NK-92 (cell line): ENCODE data around the gene C4orf17.
A peak's percentile ranks its signal among the peaks of the same experiment; 100 is the strongest.

Experiments
- DNase-seq: peaks from one replicate; lab custom pipeline; 2025; ENCODE audit not compliant: unreplicated experiment; lab: John Stamatoyannopoulos, UW

The C4orf17 gene

GRCh38 chr4:99536848-99537247 is 26.0 kb downstream of the C4orf17 start:
- no peak for DNase-seq

- DNase-seq, result no peak
Measured at GRCh38 chr4:99537674-99538073, 26.9 kb downstream of the C4orf17 start.

DNA sequence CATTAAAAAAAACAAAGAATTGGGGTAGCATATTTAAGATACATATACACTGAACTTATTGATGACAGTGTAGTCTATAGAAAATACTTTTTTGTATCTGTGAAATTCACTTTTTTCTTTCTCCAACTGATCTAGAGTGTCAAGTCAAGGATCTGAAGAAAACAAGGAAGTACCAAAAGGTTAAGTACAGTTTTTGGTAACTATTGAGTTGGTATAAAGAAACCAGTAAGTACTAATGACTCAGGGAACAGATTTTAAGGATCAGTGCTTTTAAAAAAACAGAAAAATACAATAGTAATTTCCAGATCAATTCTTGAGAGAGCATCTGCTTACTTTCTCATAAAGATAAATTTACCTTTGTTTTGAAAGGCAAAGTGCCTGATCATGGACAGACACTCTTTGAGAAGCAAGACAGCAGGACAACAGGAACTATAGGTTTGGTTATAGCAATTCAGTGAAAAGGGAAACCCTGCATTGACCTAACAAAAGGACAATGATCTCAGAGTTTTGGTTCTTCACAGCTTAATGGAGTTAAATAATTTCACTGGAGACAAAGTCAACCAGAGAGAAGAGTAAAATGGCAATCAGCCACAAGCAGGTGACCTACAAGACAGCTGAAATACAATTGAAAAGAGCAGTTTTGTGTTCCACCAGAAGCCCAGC is 29.6 kb downstream of the C4orf17 start:
- no peak for DNase-seq

DNA sequence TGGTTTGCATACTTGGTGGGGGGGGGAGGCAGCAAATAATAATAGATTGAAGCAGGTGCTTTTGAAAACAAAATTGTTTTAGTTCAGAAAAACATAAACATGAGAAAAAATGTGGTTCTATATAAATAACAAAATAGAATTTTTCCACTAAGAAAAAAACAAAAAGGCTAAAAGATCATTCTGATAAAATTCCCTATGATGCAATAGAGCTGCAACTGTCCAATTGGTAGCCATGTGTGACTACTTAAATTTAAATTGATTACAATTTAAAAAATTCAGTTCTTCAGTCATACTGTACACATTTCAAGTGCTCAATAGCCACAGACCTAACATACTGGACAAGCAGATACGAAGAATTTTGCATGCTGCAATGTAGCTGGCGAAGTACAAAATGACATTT is 42.1 kb downstream of the C4orf17 start:
- no peak for DNase-seq

- DNase-seq, result peak; percentile 81
Measured at GRCh38 chr4:99563310-99564186, 52.7 kb downstream of the C4orf17 start, which contains the start of gene TRMT10A. TRMT10A (minus strand) TSS chr4:99564039; CDS start chr4:99559338, 4,701 bp downstream.

DNA sequence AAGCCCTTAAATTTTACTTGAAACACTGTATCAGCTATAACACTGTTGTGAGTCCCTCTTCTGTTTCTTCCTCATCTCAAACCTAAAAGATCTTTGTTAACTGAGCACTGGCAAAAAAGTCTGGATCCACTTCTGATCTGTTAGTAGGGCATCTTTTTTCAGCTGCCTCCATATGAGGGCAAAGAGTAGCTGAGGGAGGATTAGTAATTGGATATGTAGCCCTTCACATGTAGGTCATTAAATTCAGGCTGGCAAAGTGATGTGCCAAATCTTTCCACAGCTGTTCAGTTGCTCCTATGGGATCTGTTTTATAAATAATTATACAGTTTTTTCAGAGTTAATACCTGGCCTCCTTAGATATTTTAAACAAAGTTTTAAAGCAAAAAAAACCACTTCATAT is 54.1 kb downstream of the C4orf17 start:
- DNase-seq, result no peak

DNA sequence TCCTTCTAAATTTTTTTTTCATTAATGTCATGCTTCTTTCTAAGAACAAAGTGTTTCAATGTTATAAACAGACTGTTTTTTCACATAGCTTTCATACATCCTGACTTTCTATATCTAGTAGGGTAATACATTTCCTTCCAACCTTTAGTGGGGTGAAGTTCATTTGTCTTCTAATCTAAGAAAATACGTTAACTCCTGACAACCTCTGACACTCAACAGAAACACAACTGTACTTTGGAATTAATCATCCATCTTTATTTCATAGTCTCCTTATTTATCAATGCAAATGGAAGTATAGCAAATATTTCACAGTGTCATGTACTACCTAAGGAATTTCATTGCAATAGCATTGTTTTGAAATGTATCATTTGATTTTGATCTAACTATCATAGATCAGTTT is 61.1 kb downstream of the C4orf17 start:
- no peak for DNase-seq

- DNase-seq, result no peak
Measured at GRCh38 chr4:99572527-99573240, 61.9 kb downstream of the C4orf17 start.

DNA sequence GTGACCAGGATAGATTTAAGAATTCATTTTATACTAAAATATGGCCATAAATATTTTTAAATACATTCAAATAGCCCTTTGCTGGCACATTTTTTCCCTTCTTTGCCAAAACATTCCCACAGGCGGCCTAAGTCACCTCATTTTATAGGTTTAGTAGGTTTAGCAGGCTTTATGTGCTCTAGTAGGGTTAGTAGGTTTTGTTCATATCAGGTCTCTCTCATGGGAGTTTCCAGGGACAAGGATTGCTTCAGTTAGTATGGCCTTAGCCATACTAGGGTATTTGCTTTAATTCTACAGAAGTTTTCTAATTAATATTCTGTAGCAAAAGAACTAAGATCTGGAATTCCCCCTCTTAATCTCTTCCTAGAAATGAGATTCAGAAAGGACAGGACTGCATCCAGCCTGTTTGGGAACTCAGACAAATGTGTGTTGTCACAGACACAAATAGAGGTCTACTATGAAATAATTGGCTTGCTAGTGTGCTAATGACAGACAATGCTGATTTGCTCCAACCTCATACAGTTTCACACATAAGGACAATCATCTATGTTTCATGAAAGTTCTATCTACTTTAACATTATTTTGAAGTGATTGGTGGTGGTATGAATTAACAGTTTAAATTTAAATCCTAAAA is 63.0 kb downstream of the C4orf17 start:
- no peak for DNase-seq

DNA sequence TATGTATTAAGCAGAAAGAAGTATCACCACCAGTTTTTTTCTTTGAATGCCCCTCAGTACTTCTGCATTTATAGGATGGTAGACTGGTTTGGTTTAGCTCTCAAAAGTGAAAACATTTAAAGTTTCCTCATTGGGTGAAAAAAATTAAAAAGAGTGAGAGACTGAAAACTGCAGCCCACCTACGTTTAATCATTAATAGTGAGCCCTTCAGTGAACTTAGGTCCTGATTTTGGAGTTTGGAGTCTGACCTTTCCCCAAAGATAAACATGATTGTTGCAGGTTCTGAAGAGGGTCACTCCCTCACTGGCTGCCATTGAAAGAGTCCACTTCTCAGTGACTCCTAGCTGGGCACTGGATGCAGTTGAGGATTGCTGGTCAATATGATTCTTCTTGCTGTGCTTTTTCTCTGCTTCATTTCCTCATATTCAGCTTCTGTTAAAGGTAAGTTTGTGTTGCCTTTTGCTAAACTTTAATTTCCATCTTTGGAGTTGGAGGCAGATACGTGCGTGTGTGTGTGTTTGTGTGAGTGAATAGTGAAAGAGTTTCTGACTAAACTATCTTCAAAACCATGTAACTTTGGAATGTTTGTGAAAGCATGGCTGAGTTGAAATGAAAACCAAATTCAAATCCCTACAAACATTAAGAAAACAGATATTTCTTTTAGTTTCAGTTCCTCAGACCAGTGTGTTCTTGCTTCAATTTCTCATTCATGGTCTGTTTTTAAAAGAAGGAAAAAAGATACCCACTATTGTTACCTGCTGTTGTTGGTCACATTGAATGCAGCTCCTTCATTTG is 63.9 kb downstream of the C4orf17 start, which contains the start of gene MTTP:
TSS of gene MTTP (plus strand) at position 295 of the 795 bp plus-strand sequence. CDS start at position 381, 86 bp downstream.
- no peak for DNase-seq

GRCh38 chr4:99578714-99579113 is 67.9 kb downstream of the C4orf17 start:
- no peak for DNase-seq

DNA sequence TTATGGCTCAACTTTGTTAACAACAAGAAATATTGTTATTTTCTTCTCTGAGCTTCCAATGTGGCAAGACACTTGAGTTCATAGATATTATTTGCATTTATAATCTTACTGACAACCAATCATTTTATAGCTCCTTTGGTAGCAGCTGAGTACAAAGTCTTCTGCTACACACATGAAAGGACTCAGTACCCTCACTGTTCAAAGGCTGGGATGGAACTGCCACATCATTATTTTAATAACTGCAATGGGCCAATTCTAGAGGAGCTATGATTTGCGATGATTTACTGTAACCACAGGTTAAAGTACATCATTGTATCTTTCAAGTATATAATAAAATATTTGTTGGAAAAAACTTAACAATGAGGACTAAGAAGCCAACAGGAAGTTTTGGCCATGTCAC is 74.7 kb downstream of the C4orf17 start:
- DNase-seq, result no peak

- DNase-seq, result no peak
Measured at GRCh38 chr4:99586322-99586721, 75.5 kb downstream of the C4orf17 start.

GRCh38 chr4:99586797-99587196 is 76.0 kb downstream of the C4orf17 start:
- DNase-seq, result no peak

- DNase-seq, result no peak
Measured at GRCh38 chr4:99587309-99587708, 76.5 kb downstream of the C4orf17 start.

DNA sequence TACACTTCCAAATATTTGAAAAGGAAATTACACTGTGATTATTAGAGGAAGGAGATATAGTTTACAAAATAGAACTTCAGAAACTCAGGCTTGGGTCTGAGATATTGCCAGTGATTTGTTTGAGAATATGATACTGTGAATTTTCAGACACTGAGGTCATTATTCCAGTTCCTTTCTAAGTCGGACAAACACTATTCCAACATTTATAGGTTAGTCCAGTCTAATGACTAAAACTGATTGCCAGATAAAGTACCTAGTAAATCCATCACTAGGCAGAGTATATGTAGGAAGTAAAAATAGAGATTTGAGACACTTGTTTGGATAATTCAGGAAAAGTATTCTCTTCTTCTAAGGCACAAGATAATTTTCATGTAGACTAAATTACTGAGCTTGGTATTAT is 77.0 kb downstream of the C4orf17 start:
- DNase-seq, result no peak

DNA sequence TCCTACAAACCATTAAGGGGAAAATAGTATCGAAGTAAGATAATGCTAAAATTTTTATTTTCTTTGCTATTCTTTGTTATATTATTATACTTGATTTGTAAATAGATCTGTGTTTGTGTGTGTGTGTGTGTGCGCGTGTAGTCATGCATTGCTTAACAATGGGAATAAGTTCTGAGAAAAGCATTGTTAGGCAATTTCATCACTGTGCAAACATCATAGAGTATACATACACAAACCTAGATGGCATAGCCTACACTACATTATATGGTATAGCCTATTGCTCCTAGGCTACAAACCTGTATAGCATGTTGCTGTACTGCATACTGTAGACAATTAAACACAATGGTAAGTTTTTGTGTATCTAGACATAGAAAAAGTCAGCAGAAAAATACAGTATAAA is 80.9 kb downstream of the C4orf17 start:
- no peak for DNase-seq
